ENCODE measurements around the gene MUCL3. TPM values are rescaled to one million over a fixed set of nuclear protein-coding genes. Genes with fewer than 3 reads are reported as not detected.
A peak's percentile ranks its signal among the peaks of the same experiment; 100 is the strongest.

MUCL3 gene
- total RNA-seq, 2 donors from 2014 or later: 13.8 TPM; not detected in 1

DNA sequence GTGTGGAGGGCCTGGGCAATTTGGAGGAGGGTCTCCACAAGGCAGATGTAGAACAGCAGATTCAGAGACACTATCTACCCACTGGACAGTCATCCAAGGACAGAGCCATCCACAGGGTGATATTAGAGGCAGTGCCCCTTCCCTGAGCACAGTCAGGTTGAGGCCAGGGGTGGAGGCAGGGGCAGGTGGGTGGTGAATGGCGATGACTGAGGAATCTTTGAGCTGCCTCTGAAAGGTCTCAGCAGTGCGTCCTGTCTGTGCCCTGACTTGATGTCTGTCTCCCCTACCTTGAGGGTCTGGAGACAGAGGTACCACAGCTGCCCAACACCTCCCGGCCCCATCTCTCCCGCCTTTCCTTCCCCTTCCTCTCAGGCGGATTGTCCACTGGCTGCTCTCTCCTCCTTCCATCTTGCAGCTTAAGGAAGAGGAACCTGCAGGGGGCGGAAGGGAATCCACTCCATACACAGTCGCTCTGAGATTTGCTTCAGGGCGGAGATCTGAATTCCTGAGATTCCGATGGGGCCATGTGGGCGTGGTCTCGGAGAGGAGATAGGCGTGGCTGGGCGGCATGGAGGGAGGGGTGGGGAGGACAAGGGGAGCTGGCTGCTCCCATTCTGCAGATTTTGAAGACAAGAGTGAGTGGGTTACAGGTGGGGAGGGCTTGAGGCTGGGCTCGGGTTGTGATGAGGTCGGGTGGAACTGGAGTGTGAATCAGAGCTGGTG, 1.7 kb downstream of the MUCL3 start:
- H3K4me1 ChIP-seq (ENCODE audit: control insufficient read depth in 1 of 2, low read depth in 2 of 2): peaks cover 0 to 4% of the 10 kb centered on the region in 2 donors
- ATAC-seq (ENCODE audit: insufficient number of reproducible peaks, low FRiP score, low read depth) (peak; percentile 26), DNase-seq (ENCODE audit: low spot score) (peak; percentile 8)
- no peaks in the 10 kb centered on the region for H3K9me3 ChIP-seq
- H3K36me3 ChIP-seq: no peaks in the 10 kb centered on the region
- TF ChIP-seq CTCF (IDR thresholded peaks at IDR 0.05): no peak
- H3K27me3 ChIP-seq (replicated peaks; ENCODE audit: insufficient read depth): no peaks in the 10 kb centered on the region
- H3K4me3 ChIP-seq: no peak overlapping the region
- no peak overlapping the region for H3K27ac ChIP-seq

- Histone ChIP-seq H3K27ac (no peak overlapping the region), H3K36me3 (no peaks in the 10 kb centered on the region), H3K4me3 (no peak overlapping the region), H3K4me1 (ENCODE audit: control insufficient read depth in 1 of 2, low read depth in 2 of 2) (peaks cover 0 to 4% of the 10 kb centered on the region in 2 donors), H3K9me3 (no peaks in the 10 kb centered on the region), H3K27me3 (replicated peaks; ENCODE audit: insufficient read depth) (no peaks in the 10 kb centered on the region)
- no peak for DNase-seq (ENCODE audit: low spot score)
- no peak for TF ChIP-seq CTCF (IDR thresholded peaks at IDR 0.05)
- ATAC-seq (ENCODE audit: insufficient number of reproducible peaks, low FRiP score, low read depth): no peak
Observed at GRCh38 chr6:30944051-30944450, 3.3 kb downstream of the MUCL3 start.

GRCh38 chr6:30945281-30945680, 4.5 kb downstream of the MUCL3 start:
- DNase-seq (ENCODE audit: low spot score) (no peak), ATAC-seq (ENCODE audit: insufficient number of reproducible peaks, low FRiP score, low read depth) (no peak)
- Histone ChIP-seq H3K4me1 (ENCODE audit: control insufficient read depth in 1 of 2, low read depth in 2 of 2) (peaks cover 0 to 4% of the 10 kb centered on the region in 2 donors), H3K36me3 (no peaks in the 10 kb centered on the region), H3K9me3 (no peaks in the 10 kb centered on the region), H3K27me3 (replicated peaks; ENCODE audit: insufficient read depth) (no peaks in the 10 kb centered on the region), H3K27ac (no peak overlapping the region), H3K4me3 (no peak overlapping the region)
- TF ChIP-seq CTCF (IDR thresholded peaks at IDR 0.05): no peak

DNA sequence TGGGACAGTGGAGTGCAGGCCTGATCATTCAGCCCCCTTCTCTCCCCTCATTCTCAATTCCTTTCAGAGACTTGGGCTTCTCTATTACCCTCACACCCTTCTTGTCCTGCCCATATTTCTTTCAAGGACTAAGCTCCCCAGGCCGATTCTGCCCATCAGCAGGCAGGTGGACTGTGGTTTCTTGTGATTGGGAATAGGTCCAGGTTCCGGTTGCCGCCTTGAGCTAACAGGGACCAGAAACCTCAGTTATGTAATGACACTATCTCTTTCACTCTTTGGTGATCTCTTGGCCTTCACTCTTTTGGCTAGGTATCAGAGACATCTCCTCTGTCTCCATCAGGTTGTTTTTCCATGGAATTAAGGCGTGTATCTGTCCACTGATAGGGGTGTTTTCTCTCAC, 6.5 kb downstream of the MUCL3 start:
- no peaks in the 10 kb centered on the region for H3K36me3 ChIP-seq
- no peak overlapping the region for H3K27ac ChIP-seq
- ATAC-seq (ENCODE audit: insufficient number of reproducible peaks, low FRiP score, low read depth) (no peak), DNase-seq (ENCODE audit: low spot score) (no peak)
- H3K9me3 ChIP-seq: no peaks in the 10 kb centered on the region
- peaks cover 0 to 4% of the 10 kb centered on the region in 2 donors for H3K4me1 ChIP-seq (ENCODE audit: control insufficient read depth in 1 of 2, low read depth in 2 of 2)
- no peaks in the 10 kb centered on the region for H3K27me3 ChIP-seq (replicated peaks; ENCODE audit: insufficient read depth)
- H3K4me3 ChIP-seq: no peak overlapping the region
- no peak for TF ChIP-seq CTCF (IDR thresholded peaks at IDR 0.05)

- no peak for ATAC-seq (ENCODE audit: insufficient number of reproducible peaks, low FRiP score, low read depth)
- Histone ChIP-seq H3K36me3 (no peaks in the 10 kb centered on the region), H3K4me3 (no peak overlapping the region), H3K9me3 (no peaks in the 10 kb centered on the region), H3K4me1 (ENCODE audit: control insufficient read depth in 1 of 2, low read depth in 2 of 2) (no peaks in the 10 kb centered on the region), H3K27ac (no peak overlapping the region), H3K27me3 (replicated peaks; ENCODE audit: insufficient read depth) (no peaks in the 10 kb centered on the region)
- no peak for DNase-seq (ENCODE audit: low spot score)
- TF ChIP-seq CTCF (IDR thresholded peaks at IDR 0.05): no peak
Observed at GRCh38 chr6:30948811-30949210, 8.0 kb downstream of the MUCL3 start.
